ENCODE data around the gene MPO. TPM values are rescaled to one million over a fixed set of nuclear protein-coding genes. Genes with fewer than 3 reads are reported as not detected.

MPO gene
- total RNA-seq, 1 donor from 2014 or later, result 0.35 TPM

DNA sequence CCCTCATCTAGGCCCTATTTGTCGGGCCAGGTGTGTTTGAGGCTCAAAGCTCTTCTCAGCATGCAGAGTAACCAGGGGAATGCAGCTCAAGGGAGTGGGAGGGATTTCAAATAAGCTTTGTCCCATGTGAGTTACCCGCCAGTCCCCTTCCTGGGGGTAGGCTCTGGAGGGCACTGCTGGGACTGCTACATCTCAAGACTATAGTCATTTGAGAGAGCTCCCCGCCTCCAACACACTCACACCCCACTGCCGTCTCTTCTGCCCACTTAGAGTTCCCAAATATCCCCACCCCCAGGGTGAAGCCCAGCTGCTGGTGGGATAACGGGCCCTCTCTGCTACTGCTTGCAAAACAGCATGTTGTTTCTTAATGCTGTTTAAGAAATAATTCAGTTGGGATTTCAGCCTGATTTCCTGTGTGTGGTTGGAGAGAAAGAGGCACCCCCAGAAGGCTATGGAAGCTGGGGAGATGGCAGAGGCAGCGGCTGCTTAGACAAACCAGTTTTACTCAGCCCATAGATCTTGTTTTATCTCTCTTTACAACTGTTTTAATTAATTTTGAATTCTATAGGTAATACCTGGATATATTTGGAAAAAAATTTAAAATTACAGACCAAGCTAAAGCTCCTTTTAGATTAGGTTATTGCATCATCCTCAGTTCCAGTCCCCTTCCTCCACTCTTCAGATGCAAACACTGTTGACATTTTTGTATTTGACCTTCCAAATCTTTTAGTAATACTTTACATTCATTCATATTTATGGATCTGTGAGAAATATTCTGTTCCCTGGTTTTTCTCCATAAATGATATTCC lies 4.1 kb upstream of the MPO start:
- peak; percentile 37 for DNase-seq

DNA sequence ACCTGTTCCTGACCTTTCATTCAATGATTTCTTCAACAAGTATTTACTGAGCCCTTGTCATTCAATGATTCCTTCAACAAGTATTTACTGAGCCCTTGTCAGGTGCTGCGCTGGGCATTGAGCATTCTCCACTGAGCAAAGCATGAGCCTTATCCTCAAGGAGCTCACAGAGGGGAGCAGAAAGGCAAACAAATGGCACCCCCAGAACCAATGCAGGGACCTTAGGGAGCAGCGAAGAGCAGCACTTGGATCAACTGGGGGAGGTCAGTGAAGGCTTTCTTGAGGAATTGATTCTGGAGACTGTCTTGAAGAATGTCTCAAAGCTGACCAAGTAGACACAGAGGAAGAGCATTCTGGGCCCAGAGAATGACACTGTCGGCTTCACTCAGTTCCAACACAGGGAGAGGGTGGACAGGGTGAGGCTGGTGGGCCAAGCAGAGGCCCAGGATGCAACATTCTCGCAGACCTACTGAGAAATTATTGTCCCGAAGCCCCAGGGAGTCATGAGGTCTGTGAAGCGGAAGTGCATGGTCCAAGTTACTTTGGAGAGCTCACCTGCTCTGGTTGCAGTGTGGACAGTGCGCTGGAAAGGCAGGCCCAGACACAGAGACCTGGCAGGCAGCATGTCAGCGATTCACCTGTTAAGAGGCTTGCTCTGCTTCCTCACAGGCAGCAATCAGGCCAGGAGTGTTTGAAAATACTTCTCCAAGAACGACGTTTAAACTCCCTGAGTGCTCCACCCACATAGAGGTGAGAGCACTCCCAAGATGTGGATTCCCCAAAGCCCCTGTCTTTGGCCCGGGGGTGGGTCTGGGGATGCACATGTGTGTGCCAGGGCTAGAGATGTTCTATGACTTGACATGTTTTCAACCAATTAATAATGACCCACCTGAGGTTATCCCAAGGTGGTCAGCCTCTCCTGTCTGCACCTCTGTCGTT lies 3.2 kb upstream of the MPO start:
- TF ChIP-seq, protein P1, sequence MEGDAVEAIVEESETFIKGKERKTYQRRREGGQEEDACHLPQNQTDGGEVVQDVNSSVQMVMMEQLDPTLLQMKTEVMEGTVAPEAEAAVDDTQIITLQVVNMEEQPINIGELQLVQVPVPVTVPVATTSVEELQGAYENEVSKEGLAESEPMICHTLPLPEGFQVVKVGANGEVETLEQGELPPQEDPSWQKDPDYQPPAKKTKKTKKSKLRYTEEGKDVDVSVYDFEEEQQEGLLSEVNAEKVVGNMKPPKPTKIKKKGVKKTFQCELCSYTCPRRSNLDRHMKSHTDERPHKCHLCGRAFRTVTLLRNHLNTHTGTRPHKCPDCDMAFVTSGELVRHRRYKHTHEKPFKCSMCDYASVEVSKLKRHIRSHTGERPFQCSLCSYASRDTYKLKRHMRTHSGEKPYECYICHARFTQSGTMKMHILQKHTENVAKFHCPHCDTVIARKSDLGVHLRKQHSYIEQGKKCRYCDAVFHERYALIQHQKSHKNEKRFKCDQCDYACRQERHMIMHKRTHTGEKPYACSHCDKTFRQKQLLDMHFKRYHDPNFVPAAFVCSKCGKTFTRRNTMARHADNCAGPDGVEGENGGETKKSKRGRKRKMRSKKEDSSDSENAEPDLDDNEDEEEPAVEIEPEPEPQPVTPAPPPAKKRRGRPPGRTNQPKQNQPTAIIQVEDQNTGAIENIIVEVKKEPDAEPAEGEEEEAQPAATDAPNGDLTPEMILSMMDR (IDR thresholded peaks at IDR 0.05), result no peak
- no peaks in the 10 kb centered on the region for H3K9me3 ChIP-seq
- no peak overlapping the region for H3K27ac ChIP-seq
- no peak overlapping the region for H3K4me3 ChIP-seq
- ATAC-seq, result no peak
- H3K4me1 ChIP-seq, result no peaks in the 10 kb centered on the region
- H3K27me3 ChIP-seq, result peaks cover under 1% of the 10 kb centered on the region
- intact Hi-C loops (cut with DNase I), result no loop called here
- peak; percentile 35 for DNase-seq
- no peaks in the 10 kb centered on the region for H3K36me3 ChIP-seq

More for the DNA sequence above, 4.1 kb upstream of the MPO start:
- ATAC-seq, result peak; percentile 36
- no peaks in the 10 kb centered on the region for H3K4me1 ChIP-seq
- H3K27ac ChIP-seq, result no peak overlapping the region
- H3K27me3 ChIP-seq, result peaks cover 8% of the 10 kb centered on the region
- TF ChIP-seq, protein P1 (IDR thresholded peaks at IDR 0.05), result no peak
- no peaks in the 10 kb centered on the region for H3K9me3 ChIP-seq
- H3K4me3 ChIP-seq, result no peak overlapping the region
- intact Hi-C loops (cut with DNase I), result no loop called here
- no peaks in the 10 kb centered on the region for H3K36me3 ChIP-seq

DNA sequence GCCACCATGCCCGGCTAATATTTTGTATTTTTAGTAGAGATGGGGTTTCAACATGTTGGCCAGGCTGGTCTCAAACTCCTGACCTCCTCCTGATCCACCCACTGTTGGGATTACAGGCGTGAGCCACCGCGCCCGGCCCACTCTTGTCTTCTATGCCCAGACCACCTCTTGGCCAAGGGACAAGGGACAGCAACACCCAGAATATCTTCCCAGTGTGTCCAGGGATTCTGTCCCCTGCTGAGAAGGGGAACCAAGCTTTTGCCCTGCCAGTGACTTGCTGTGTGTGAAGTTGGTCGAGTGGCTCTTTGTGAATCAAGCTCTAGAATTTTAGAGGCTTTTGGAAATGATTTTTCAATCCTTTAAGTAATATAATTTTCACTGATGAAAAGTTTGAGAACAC lies 1.7 kb upstream of the MPO start:
- no peak overlapping the region for H3K27ac ChIP-seq
- no peak overlapping the region for H3K4me3 ChIP-seq
- peak; percentile 38 for DNase-seq
- H3K36me3 ChIP-seq, result no peaks in the 10 kb centered on the region
- no peak for ATAC-seq
- TF ChIP-seq, protein P1 (IDR thresholded peaks at IDR 0.05), result no peak
- no peaks in the 10 kb centered on the region for H3K4me1 ChIP-seq
- no peaks in the 10 kb centered on the region for H3K27me3 ChIP-seq
- no peaks in the 10 kb centered on the region for H3K9me3 ChIP-seq
- intact Hi-C loops (cut with DNase I), result no loop called here

DNA sequence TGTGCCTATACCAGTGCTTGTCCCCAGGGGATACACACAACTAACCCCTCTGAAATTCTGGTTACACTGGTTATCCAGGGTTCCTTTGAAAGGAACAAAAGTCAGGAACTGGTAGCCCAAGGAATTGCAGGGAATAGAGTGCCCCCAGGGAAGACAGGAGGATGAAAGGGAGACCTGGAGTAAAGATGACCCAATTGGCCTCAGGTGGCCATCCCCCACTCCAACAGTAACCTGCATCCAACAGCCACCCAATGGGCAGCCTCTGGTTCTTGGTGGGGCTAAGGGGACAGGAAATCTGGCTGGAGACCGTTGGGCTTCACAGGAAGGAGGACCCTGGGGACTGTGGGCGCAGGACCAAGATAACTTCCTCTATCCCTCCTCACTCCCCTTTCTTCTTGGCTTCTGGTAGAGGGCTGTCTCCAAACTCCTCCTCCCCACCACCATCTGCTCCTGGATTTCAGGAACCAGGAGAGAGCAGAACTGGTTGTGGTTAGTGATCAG lies 826 bp upstream of the MPO start:
- Histone ChIP-seq H3K27ac (no peak overlapping the region), H3K4me3 (no peak overlapping the region), H3K27me3 (no peaks in the 10 kb centered on the region), H3K4me1 (no peaks in the 10 kb centered on the region), H3K9me3 (no peaks in the 10 kb centered on the region), H3K36me3 (no peaks in the 10 kb centered on the region)
- intact Hi-C loops (cut with DNase I), result no loop called here
- ATAC-seq (no peak), DNase-seq (no peak)
- TF ChIP-seq, protein P1 (IDR thresholded peaks at IDR 0.05), result no peak

DNA sequence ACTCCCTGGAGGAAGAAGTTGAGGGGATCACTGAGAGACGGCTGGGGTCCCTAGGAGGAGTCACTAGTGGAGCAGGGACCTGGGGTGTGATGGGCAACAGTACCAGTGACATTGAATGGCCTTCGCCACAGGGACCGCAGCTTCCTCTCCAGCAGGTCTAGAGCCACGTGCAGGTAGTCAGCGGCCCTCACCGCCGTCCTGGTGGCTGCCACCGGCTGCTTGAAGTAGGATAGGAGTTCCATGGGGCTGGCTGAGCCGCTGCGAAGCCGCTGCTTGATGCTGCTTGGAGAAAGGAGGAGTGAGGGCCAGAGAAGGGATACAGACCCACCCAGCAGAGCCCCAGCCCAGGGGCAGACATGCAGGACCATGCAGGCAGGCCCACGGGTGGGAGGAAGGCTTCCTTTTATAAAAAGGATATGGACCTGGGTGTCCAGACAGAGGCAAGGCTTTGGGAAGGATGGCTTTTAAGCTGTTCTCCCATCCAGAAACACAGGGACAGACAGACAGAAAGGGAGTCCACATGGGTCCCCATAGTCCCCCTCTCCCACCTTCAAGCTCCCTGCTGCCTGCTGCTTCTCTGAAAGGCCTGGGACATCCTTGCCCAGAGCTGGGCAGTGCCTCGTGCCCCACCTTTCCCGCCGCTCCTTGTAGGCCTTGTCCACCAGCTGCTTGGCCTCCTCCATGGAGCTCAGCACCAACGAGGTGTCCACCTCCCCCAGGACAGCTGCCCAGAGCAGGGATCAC lies 827 bp downstream of the MPO start:
- DNase-seq (peak; percentile 62), ATAC-seq (peak; percentile 3)
- intact Hi-C loops (cut with DNase I), result no loop called here
- H3K4me1 ChIP-seq, result no peaks in the 10 kb centered on the region
- H3K27me3 ChIP-seq, result no peaks in the 10 kb centered on the region
- no peaks in the 10 kb centered on the region for H3K36me3 ChIP-seq
- no peaks in the 10 kb centered on the region for H3K9me3 ChIP-seq
- TF ChIP-seq, protein P1 (IDR thresholded peaks at IDR 0.05), result no peak
- H3K27ac ChIP-seq, result no peak overlapping the region
- no peak overlapping the region for H3K4me3 ChIP-seq
